GM12878 (cell line): Measurements from ENCODE around the gene CCDC6. TPM values are rescaled to one million over a fixed set of nuclear protein-coding genes. Genes with fewer than 3 reads are reported as not detected.

Source experiments
- CBX3 ChIP-seq: fragments of 200-600 bp; sonication (generic); IDR thresholded peaks from 2 replicates; pipeline ENCODE4 v1.6.1; 2016; ENCODE audit warnings: low read depth, borderline replicate concordance
- CEBPB ChIP-seq, 2 experiments: fragments of 150-350 bp in 1 of 2; IDR thresholded peaks; 2 replicates each; pipeline ENCODE4 v1.6.1; 2012 to 2014; ENCODE audit warnings: low read depth in 2 of 2, low read length in 2 of 2, borderline replicate concordance in 1 of 2, inconsistent platforms in 1 of 2
- CHD2 ChIP-seq: IDR thresholded peaks from 2 replicates; pipeline ENCODE4 v1.6.1; 2011; ENCODE audit warnings: low read depth, low read length, improper control_type of control experiment, borderline replicate concordance
- CREM ChIP-seq: IDR thresholded peaks from 2 replicates; pipeline ENCODE4 v1.6.1; 2014; ENCODE audit warnings: antibody characterized with exemption, low read depth
- DPF2 ChIP-seq: fragments of 450-650 bp; IDR thresholded peaks from 2 replicates; pipeline ENCODE4 v1.6.1; 2017; ENCODE audit warnings: mild to moderate bottlenecking
- FOS ChIP-seq: IDR thresholded peaks from 3 replicates; pipeline ENCODE4 v1.6.1; 2011; ENCODE audit warnings: borderline replicate concordance; ENCODE audit not compliant: insufficient read length; ENCODE audit errors: extremely low read depth
- GABPA ChIP-seq: IDR thresholded peaks from 2 replicates; pipeline ENCODE4 v1.6.1; 2014; ENCODE audit warnings: antibody characterized with exemption, low read depth, mild to moderate bottlenecking, inconsistent platforms
- IKZF2 ChIP-seq, 2 experiments: fragments of 450-650 bp; IDR thresholded peaks; 2 replicates each; pipeline ENCODE4 v1.6.1; 2017; ENCODE audit warnings: mild to moderate bottlenecking in 2 of 2, moderate library complexity in 2 of 2
- IRF4 ChIP-seq: IDR thresholded peaks from 2 replicates; pipeline ENCODE4 v1.6.1; 2011; ENCODE audit warnings: low read depth, low read length
- JUND ChIP-seq: IDR thresholded peaks from 2 replicates; pipeline ENCODE4 v1.6.1; 2012; ENCODE audit warnings: low read depth, mild to moderate bottlenecking, low read length, improper control_type of control experiment, moderate library complexity
- KAT2A ChIP-seq: conservative IDR thresholded peaks from 2 replicates; pipeline ENCODE4 v1.6.1; 2011; ENCODE audit warnings: low read depth, low read length; ENCODE audit not compliant: control insufficient read depth
- KDM1A ChIP-seq: fragments of 200-600 bp; sonication (generic); IDR thresholded peaks from 2 replicates; pipeline ENCODE4 v1.6.1; 2016; ENCODE audit warnings: borderline replicate concordance
- PAX5 ChIP-seq: IDR thresholded peaks from 2 replicates; pipeline ENCODE4 v1.6.1; 2011; ENCODE audit warnings: low read depth, low read length, borderline replicate concordance
- PKNOX1 ChIP-seq: fragments of 450-650 bp; IDR thresholded peaks from 2 replicates; pipeline ENCODE4 v1.6.1; 2016; ENCODE audit warnings: mild to moderate bottlenecking
- PML ChIP-seq: IDR thresholded peaks from 2 replicates; pipeline ENCODE4 v1.6.1; 2012; ENCODE audit warnings: low read length, inconsistent platforms
- POU2F2 ChIP-seq: IDR thresholded peaks from 3 replicates; pipeline ENCODE4 v1.6.1; 2011; ENCODE audit warnings: low read depth, mild to moderate bottlenecking, low read length, borderline replicate concordance
- RAD51 ChIP-seq: fragments of 450-650 bp; IDR thresholded peaks from 2 replicates; pipeline ENCODE4 v1.6.1; 2016; ENCODE audit warnings: moderate library complexity, mild to moderate bottlenecking, inconsistent platforms
- RBBP5 ChIP-seq: fragments of 200-600 bp; sonication (generic); conservative IDR thresholded peaks from 2 replicates; pipeline ENCODE4 v1.6.1; 2016
- RUNX3 ChIP-seq: IDR thresholded peaks from 2 replicates; pipeline ENCODE4 v1.6.1; 2012; ENCODE audit warnings: low read length, inconsistent platforms
- SIN3A ChIP-seq: IDR thresholded peaks from 2 replicates; pipeline ENCODE4 v1.6.1; 2012; ENCODE audit warnings: low read depth, low read length, improper control_type of control experiment
- SIX5 ChIP-seq: IDR thresholded peaks from 2 replicates; pipeline ENCODE4 v1.6.1; 2011; ENCODE audit warnings: mild to moderate bottlenecking, low read depth, low read length, moderate library complexity; ENCODE audit not compliant: severe bottlenecking
- SPI1 ChIP-seq: IDR thresholded peaks from 2 replicates; pipeline ENCODE4 v1.6.1; 2011; ENCODE audit warnings: low read depth, mild to moderate bottlenecking, low read length, moderate library complexity, borderline replicate concordance; ENCODE audit not compliant: insufficient read depth
- SREBF1 ChIP-seq: IDR thresholded peaks from 2 replicates; pipeline ENCODE4 v1.6.1; 2012; ENCODE audit warnings: mild to moderate bottlenecking, low read length
- TAF1 ChIP-seq: IDR thresholded peaks from 2 replicates; pipeline ENCODE4 v1.6.1; 2011; ENCODE audit warnings: mild to moderate bottlenecking, low read depth, low read length, borderline replicate concordance
- TBL1XR1 ChIP-seq: IDR thresholded peaks from 2 replicates; pipeline ENCODE4 v1.6.1; 2012; ENCODE audit warnings: low read depth, low read length, improper control_type of control experiment
- ZBED1 ChIP-seq: IDR thresholded peaks from 2 replicates; pipeline ENCODE4 v1.6.1; 2016; ENCODE audit warnings: borderline replicate concordance
- ZBTB33 ChIP-seq: fragments of 450-650 bp; IDR thresholded peaks from 2 replicates; pipeline ENCODE4 v1.6.1; 2017; ENCODE audit warnings: mild to moderate bottlenecking
- ZBTB4 ChIP-seq: fragments of 450-650 bp; formaldehyde crosslinking; IDR thresholded peaks from 2 replicates; pipeline ENCODE4 v1.4.0; 2022; ENCODE audit warnings: mild to moderate bottlenecking, moderate library complexity
- ZNF217 ChIP-seq: fragments of 450-650 bp; IDR thresholded peaks from 2 replicates; pipeline ENCODE4 v1.6.1; 2017; ENCODE audit warnings: antibody characterized with exemption, mild to moderate bottlenecking
- ZSCAN29 ChIP-seq: fragments of 450-650 bp; IDR thresholded peaks from 2 replicates; pipeline ENCODE4 v1.6.1; 2017; ENCODE audit warnings: mild to moderate bottlenecking, moderate library complexity
- polyA plus RNA-seq, 11 experiments: library from polyadenylated mRNA; depleted of rRNA in 4 of 11; unstranded in 6 of 11; stranded (reverse) in 5 of 11; fragments of >200 nt; fragmentation: Nextera tagmentation in 4 of 11; fragmentation: Illumina TruSeq in 1 of 11; extraction: Ambion mirVana in 4 of 11; extraction: Trizol in 1 of 11; gene quantifications; 1 replicate in 1 of 11; 2 replicates in 10 of 11; pipeline versions ENCODE4 v1.2.1 to v1.2.3, GENCODE V29; 2011 to 2016; ENCODE audit warnings: inconsistent platforms in 2 of 11, missing spikeins in 2 of 11, low read depth in 1 of 11
- total RNA-seq, 4 experiments: library from RNA; depleted of rRNA in 3 of 4; stranded (reverse); fragments of >200 nt in 3 of 4; fragmentation: Illumina TruSeq in 1 of 4; extraction: Trizol in 1 of 4; gene quantifications; 2 replicates each; pipeline versions ENCODE4 v1.2.1 to v1.2.3, GENCODE V29; 2013 to 2021

The CCDC6 gene
- total and polyA plus RNA-seq, 10 of the 15 experiments (the other 5 are each of a cell fraction or from before 2014, with no cell fraction given) = 11.8 to 46.2 (median 26.7) TPM

- no peak for TF ChIP-seq CBX3
- TF ChIP-seq ZNF217 = no peak
- no peak for TF ChIP-seq RBBP5
- TF ChIP-seq PKNOX1 = no peak
- no peak for TF ChIP-seq JUND
- no peak for TF ChIP-seq ZBTB4
- TF ChIP-seq KDM1A = no peak
- peak; percentile 51 for TF ChIP-seq RUNX3
- no peak for TF ChIP-seq ZBTB33
- peak; percentile 65 for TF ChIP-seq CREM
- TF ChIP-seq CHD2 = no peak
- TF ChIP-seq KAT2A = no peak
- peak; percentile 35 to 47; a peak in 2 of 4 replicates for TF ChIP-seq IKZF2 (IDR thresholded peaks at IDR 0.05)
- peak; percentile 81 for TF ChIP-seq POU2F2
- no peak for TF ChIP-seq SPI1
- TF ChIP-seq CEBPB (IDR thresholded peaks at IDR 0.05; ENCODE audit: borderline replicate concordance in 1 of 2, low read depth in 2 of 2, low read length in 2 of 2) = no peak
- TF ChIP-seq TAF1 = no peak
- TF ChIP-seq SIX5 = no peak
- no peak for TF ChIP-seq SREBF1
- peak; percentile 54; the same call in 1 of the 2 replicates for TF ChIP-seq GABPA
- no peak for TF ChIP-seq ZBED1
- no peak for TF ChIP-seq TBL1XR1
- peak; percentile 83; the same call in 1 of the 2 replicates for TF ChIP-seq PAX5
- TF ChIP-seq RAD51 = no peak
- TF ChIP-seq ZSCAN29 = no peak
- TF ChIP-seq FOS = no peak
- no peak for TF ChIP-seq DPF2
- no peak for TF ChIP-seq PML
- peak; percentile 53; the same call in 1 of the 2 replicates for TF ChIP-seq IRF4
- no peak for TF ChIP-seq SIN3A
Measured at GRCh38 chr10:59873896-59874295, 32.5 kb downstream of the CCDC6 start (continued).
